Mucosa of descending colon (tissue), 3 donors: ENCODE data around the gene JAKMIP2. TPM values are rescaled to one million over a fixed set of nuclear protein-coding genes. Genes with fewer than 3 reads are reported as not detected.
"Not testable (repeated sequence)": the region's sequence is repeated elsewhere in the genome, so short reads cannot be mapped to it uniquely, and the experiment has no call there.

Source experiments
- ATAC-seq: fragments of 200-7000 bp; cut with Tn5 transposase; one replicate; pipeline ENCODE4 v1.9.1; 2020; ENCODE audit warnings: mild to moderate bottlenecking, moderate library complexity
- DNase-seq, 3 donors: peaks; one replicate each; pipeline ENCODE4 v3.0.0-alpha.2; 2020
- H3K36me3 ChIP-seq: fragments of 200-600 bp; one replicate; pipeline ENCODE4 v1.8.0; 2021; ENCODE audit warnings: low read depth, mild to moderate bottlenecking
- H3K4me1 ChIP-seq: fragments of 200-600 bp; one replicate; pipeline ENCODE4 v1.8.0; 2021; ENCODE audit warnings: low read depth, mild to moderate bottlenecking
- H3K4me3 ChIP-seq: fragments of 200-600 bp; one replicate; pipeline ENCODE4 v1.8.0; 2021; ENCODE audit warnings: mild to moderate bottlenecking
- H3K9me3 ChIP-seq: fragments of 200-600 bp; one replicate; pipeline ENCODE4 v1.8.0; 2021; ENCODE audit warnings: mild to moderate bottlenecking
- intact Hi-C, 2 donors: fragments of 100-400 bp; cut with DNase I in 1 of 2; cut with micrococcal nuclease in 1 of 2; formaldehyde crosslinking; loops; one replicate each; pipeline versions ENCODE4 v1.11.0 to v1.11.1; 2022; cut with DNase I, micrococcal nuclease
- long read RNA-seq, 2 donors: library from polyadenylated mRNA; unstranded; transcript quantifications; one replicate each; pipeline ENCODE4 v2.0.0, GENCODE V29; 2019 to 2021
- total RNA-seq, 3 donors: library from RNA; stranded (reverse); fragmentation: NEBNext Ultra II Directional in 2 of 3; extraction: Animal tissue kit (Norgen Biotek cat#: 25700) in 2 of 3; gene quantifications; one replicate each; pipeline versions ENCODE4 v1.2.1 to v1.2.4, GENCODE V29; 2021 to 2023
- TF ChIP-seq, protein P1 (sequence below): fragments of 200-600 bp; IDR thresholded peaks from one replicate; pipeline ENCODE4 v1.8.0; 2022; ENCODE audit warnings: antibody characterized with exemption, mild to moderate bottlenecking
- donor health status: DM: no; HTN: no; CAD: no; lungs with moderate emphysema.
- donor health status: DM: no; HTN: no; CAD: no.
- donor health status: DM: no; HTN: yes; CAD: no.

JAKMIP2 gene
- 1 to 10 TPM in 2 of 3 donors, under 1 TPM in 1; 0.90 to 9.0 (median 2.0) TPM for total RNA-seq
- long read RNA-seq, donor 1, full-length matches to known transcripts = 7 of 11 reads
- long read RNA-seq, donor 1, partial matches to known transcripts = 2 of 11 reads
- long read RNA-seq, donor 1, other reads (novel, unspliced or antisense) = 2 of 11 reads
- long read RNA-seq, donor 2 = 0 reads

- Histone ChIP-seq H3K4me3 (no peak within 1 kb of the TSS), H3K4me1 (no peaks in the 10 kb centered on the region), H3K36me3 (no peaks in the 10 kb centered on the region), H3K9me3 (no peaks in the 10 kb centered on the region)
- ATAC-seq = peak; percentile 94
- DNase-seq = peak; percentile 54 to 80 (median 73)
- intact Hi-C loops = no loop called here
- TF ChIP-seq, protein P1, sequence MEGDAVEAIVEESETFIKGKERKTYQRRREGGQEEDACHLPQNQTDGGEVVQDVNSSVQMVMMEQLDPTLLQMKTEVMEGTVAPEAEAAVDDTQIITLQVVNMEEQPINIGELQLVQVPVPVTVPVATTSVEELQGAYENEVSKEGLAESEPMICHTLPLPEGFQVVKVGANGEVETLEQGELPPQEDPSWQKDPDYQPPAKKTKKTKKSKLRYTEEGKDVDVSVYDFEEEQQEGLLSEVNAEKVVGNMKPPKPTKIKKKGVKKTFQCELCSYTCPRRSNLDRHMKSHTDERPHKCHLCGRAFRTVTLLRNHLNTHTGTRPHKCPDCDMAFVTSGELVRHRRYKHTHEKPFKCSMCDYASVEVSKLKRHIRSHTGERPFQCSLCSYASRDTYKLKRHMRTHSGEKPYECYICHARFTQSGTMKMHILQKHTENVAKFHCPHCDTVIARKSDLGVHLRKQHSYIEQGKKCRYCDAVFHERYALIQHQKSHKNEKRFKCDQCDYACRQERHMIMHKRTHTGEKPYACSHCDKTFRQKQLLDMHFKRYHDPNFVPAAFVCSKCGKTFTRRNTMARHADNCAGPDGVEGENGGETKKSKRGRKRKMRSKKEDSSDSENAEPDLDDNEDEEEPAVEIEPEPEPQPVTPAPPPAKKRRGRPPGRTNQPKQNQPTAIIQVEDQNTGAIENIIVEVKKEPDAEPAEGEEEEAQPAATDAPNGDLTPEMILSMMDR = no peak
These were observed at the start of gene JAKMIP2 for GRCh38 chr5:147782110-147783028. JAKMIP2 (minus strand) TSS chr5:147782728; CDS start chr5:147671806, 110,922 bp downstream.

DNA sequence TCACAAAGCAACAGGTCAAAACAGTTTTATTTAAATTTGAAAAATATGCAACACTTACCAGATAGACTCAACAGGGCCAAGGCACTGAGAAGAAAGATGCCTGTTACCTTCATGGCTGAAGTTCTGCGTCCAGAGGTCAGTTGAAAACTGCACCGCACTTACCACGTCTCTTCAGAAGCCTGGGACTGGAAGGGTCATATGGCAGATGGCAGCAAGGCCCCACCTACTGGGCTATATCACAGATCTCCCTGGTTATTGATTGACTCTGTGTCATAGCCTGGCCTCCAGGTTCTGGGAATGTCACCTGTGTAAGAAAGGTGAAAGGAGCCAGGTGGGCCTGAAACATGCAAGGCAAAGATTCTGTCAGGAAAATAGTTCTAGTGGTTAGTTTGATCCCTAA is 48.9 kb upstream of the JAKMIP2 start, which contains the start of gene SPINK1:
SPINK1 (minus strand) TSS at position 207 of the 400 bp plus-strand sequence; CDS start at position 113, 94 bp downstream.
- intact Hi-C loops = no loop called here

DNA sequence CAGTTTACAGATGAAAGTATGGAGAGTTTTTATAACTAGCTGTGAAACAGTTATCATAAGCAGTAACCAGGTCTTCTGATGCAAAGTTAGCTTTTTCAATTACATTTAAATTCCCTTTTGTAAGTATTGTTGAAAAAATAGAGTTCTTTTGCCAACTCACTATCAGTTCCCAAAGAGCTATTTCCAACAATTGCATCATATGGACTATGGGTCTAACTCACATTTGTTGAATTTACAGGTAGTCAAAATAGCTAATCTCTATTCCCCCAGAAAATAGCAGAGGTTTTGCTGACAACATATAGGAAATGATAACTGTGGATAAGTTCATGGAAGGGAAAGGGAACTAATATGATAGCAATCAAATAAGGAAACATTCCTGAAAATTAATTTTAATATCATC is 47.5 kb upstream of the JAKMIP2 start:
- DNase-seq (no peak), ATAC-seq (no peak)
- TF ChIP-seq, protein P1 = no peak
- Histone ChIP-seq H3K9me3 (no peaks in the 10 kb centered on the region), H3K4me3 (no peak overlapping the region), H3K36me3 (no peaks in the 10 kb centered on the region), H3K4me1 (no peaks in the 10 kb centered on the region)
- intact Hi-C loops = no loop called here

More for the DNA sequence above, 48.9 kb upstream of the JAKMIP2 start, which contains the start of gene SPINK1:
- H3K36me3 ChIP-seq = no peaks in the 10 kb centered on the region
- H3K4me3 ChIP-seq = no peak within 1 kb of the TSS
- ATAC-seq (peak; percentile 97), DNase-seq (peak; percentile 65 to 75 (median 65))
- TF ChIP-seq, protein P1 = no peak
- H3K4me1 ChIP-seq = peaks cover 5% of the 10 kb centered on the region
- no peaks in the 10 kb centered on the region for H3K9me3 ChIP-seq

GRCh38 chr5:147827017-147827416 is 44.5 kb upstream of the JAKMIP2 start:
- intact Hi-C loops, H3K4me3 ChIP-seq, ATAC-seq: not testable (repeated sequence)

GRCh38 chr5:147826361-147826760 is 43.8 kb upstream of the JAKMIP2 start:
- Histone ChIP-seq H3K4me1 (no peaks in the 10 kb centered on the region), H3K4me3 (no peak overlapping the region), H3K36me3 (no peaks in the 10 kb centered on the region), H3K9me3 (no peaks in the 10 kb centered on the region)
- TF ChIP-seq, protein P1 = no peak
- ATAC-seq = no peak
- intact Hi-C loops = no loop called here
- no peak for DNase-seq

More at GRCh38 chr5:147827017-147827416, 44.5 kb upstream of the JAKMIP2 start:
- DNase-seq, H3K36me3 ChIP-seq, H3K4me1 ChIP-seq, H3K9me3 ChIP-seq: not testable (repeated sequence)
